ENCODE results near the gene DNAH7. TPM values are rescaled to one million over a fixed set of nuclear protein-coding genes. Genes with fewer than 3 reads are reported as not detected.

Gene DNAH7
- total and polyA plus RNA-seq, 9 of the 15 experiments (the other 6 are each of a cell fraction or from before 2014, with no cell fraction given) = 0.03 to 0.42 (median 0.18) TPM

- no peak for TF ChIP-seq HLTF (IDR thresholded peaks at IDR 0.05)
- no peak for TF ChIP-seq SAFB2 (IDR thresholded peaks at IDR 0.05; ENCODE audit: borderline replicate concordance, low read depth, low read length, severe bottlenecking)
Measured at GRCh38 chr2:196101325-196101991, 32.8 kb upstream of the DNAH7 start (continued).

- no peak overlapping the region for H3K9ac ChIP-seq (ENCODE audit: insufficient read depth in 1 of 2, low read depth in 2 of 2, low read length in 2 of 2)
- ChIA-PET POLR2A (no interaction called here), CTCF (ENCODE audit: low intra/inter-chr PET ratio) (no interaction called here)
- H4K20me1 ChIP-seq (replicated peaks; ENCODE audit: control insufficient read depth, insufficient read depth, low read length) = no peaks in the 10 kb centered on the region
- H3K4me1 ChIP-seq (replicated peaks in 1 of 2; ENCODE audit: control insufficient read depth in 2 of 2, insufficient read depth in 2 of 2, low read length in 2 of 2) = peaks cover 0 to 22% of the 10 kb centered on the region in 2 experiments; a peak in 4 of 5 replicates
- H3K9me3 ChIP-seq (replicated peaks; ENCODE audit: control insufficient read depth, insufficient read depth, low read depth, low read length) = peaks cover 2% of the 10 kb centered on the region; the same call in 1 of the 2 replicates
- no peaks in the 10 kb centered on the region for H3K36me3 ChIP-seq (ENCODE audit: control insufficient read depth, insufficient read depth, low read length)
- no peak overlapping the region for H3K4me3 ChIP-seq
- H3K27me3 ChIP-seq (ENCODE audit: control insufficient read depth in 2 of 2, insufficient read depth in 2 of 2, low read length in 2 of 2) = no peaks in the 10 kb centered on the region
- H3K27ac ChIP-seq (ENCODE audit: extremely low read depth, low read depth, low read length) = no peak overlapping the region
- in situ Hi-C loops (cut with MboI) (no loop called here), intact Hi-C loops (cut with micrococcal nuclease) (no loop called here)
- DNase-seq (ENCODE audit: extremely low read depth in 1 of 4, low spot score in 3 of 4) (no peak), FAIRE-seq (no peak), ATAC-seq (no peak)
- H2AFZ ChIP-seq (ENCODE audit: low read depth, low read length) = no peak overlapping the region
- no peaks in the 10 kb centered on the region for H3K9me1 ChIP-seq (ENCODE audit: control insufficient read depth, insufficient read depth, low read length)
- H3K4me2 ChIP-seq (ENCODE audit: insufficient read depth, low read length) = no peak overlapping the region
- no peak for TF ChIP-seq ZNF3 (CRISPR knock-in tag; IDR thresholded peaks at IDR 0.05)
- TF ChIP-seq TAF9B (IDR thresholded peaks at IDR 0.05; ENCODE audit: partially characterized antibody) = no peak
- no peak for TF ChIP-seq BRCA1 (IDR thresholded peaks at IDR 0.05)
- TF ChIP-seq BRCA1 (CRISPR knock-in tag; IDR thresholded peaks at IDR 0.05) = no peak
- no TSS peak for BruUV-seq (replicated peaks)
- 66% methylated on average over 3 of the region's 3 CpGs for WGBS (ENCODE audit: insufficient coverage, low coverage, missing lambda C conversion rate)
- no peaks in the 10 kb centered on the region for H3K79me2 ChIP-seq (ENCODE audit: control insufficient read depth, insufficient read depth, low read length)
Measured at GRCh38 chr2:196099916-196100315, 31.3 kb upstream of the DNAH7 start.

All from K562 (cell line).